HG03103 (cell line): ENCODE results near the gene NTRK1.

Experiments
- ATAC-seq: cut with Tn5 transposase; IDR thresholded peaks from one replicate; pipeline ENCODE4 v1.9.1; 2021; ENCODE audit warnings: low read depth; ENCODE audit not compliant: unreplicated experiment

The NTRK1 gene

DNA sequence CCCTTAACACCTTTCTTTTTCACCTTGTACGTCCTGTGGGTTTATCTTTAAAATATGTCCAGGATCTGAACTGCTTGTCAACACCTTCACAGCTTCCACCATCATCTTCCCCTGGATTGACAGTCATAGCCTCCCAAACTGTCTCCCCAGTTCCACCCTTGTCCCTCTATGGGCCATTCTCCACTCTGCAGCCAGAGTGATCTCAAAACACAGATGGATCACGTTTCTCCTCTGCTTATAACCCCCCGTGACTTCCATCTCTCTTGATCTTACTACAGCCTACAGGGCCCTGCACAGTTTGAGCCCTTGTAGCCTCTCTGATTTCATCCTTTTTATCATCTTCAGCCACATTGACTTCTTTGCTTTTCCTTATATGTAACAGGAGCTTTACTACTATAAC, 6.0 kb upstream of the NTRK1 start:
- ATAC-seq = no peak

DNA sequence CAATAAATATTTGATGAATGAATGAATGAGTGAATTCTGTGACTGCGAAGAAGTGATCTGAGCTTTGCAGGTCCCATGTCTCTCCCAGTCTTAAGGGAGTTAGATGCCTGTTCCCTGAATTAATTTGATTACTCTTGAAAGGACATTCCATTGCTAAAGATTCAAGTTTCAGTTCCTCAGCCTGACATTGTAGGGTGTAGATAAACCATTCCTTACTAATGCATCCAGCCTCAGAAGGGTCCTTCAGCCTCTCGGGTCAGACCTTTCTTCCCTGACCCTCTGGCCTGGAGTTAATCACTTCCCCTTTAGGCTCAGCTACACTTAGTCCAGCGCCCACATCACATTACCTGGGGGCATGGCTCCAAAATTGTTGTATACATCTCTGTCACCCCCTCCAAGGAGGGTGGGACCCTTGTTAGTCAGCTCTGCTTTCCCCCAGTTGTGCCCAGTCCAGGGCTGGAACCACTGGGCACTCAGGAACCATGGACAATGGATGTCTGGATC, 4.3 kb upstream of the NTRK1 start:
- no peak for ATAC-seq

DNA sequence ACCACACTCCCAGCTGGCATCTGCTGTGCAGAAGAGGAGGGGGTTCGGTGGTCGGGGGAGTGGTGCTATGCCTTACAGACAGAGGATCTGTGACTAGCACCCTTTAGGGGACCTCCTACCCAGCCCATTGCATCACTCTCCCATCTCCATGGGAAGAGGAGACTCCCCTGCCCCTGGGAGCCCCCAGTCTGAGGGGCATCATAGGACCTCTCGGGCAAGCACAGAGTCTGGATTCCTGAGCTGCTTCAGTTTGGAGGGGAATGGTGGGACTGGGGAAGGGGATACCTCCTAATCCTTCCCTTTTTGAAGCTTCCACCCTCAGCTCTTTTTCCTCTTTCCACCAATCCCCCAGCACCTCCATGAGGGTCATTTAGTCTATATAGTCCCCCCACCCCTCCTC, 3.1 kb upstream of the NTRK1 start:
- no peak for ATAC-seq

DNA sequence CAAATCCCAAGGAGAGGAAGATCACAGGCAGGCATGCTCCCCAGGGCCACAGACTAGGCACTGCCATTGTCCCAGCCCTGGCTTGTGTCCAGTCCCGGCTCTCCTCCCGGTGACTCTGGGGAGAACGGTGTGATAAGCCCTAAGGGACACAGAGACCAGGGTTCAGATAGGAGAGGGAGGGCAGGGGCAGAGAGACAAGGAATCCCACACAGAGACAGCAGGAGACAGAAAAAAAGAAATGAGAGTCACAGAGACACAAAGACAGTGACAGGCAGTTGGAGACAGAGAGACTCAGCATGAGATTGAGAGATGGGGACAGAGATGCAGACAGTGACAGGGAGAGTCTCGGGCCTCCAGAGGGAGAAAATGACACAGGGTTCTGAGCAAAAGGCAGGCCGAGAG, 2.1 kb upstream of the NTRK1 start:
- no peak for ATAC-seq

DNA sequence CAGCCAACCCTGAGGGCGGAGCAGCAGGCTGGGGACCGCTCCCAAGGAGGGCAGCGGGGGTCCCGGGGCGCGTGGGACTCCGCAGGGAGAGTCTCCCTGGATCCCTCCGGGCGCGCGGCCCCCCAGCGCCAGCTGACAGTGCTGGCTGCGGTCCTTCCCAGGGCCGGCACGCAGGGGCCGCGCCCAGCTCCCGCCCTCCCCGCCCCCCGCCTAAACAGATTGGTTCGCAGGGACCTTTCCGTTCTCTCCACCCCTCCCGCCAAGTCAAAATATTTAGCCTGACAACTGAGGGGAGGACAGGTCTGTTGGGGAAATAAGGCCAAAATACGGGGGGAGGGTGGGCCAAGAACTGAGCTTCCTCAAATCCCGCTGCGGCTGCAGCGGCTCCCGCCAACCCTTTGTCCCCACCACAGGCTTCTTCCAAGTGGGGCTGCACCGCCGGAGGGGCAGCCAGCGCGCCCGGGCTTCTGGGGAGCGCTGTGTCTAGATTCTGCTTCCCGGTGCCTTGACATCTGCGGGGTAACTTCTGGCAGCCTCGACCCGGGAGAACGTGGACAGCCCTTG, 1.6 kb upstream of the NTRK1 start, which contains the start of gene INSRR:
TSS of gene INSRR (minus strand) at position 159 of the 564 bp plus-strand sequence. CDS start 496 bp downstream, outside the sequence.
- no peak for ATAC-seq

DNA sequence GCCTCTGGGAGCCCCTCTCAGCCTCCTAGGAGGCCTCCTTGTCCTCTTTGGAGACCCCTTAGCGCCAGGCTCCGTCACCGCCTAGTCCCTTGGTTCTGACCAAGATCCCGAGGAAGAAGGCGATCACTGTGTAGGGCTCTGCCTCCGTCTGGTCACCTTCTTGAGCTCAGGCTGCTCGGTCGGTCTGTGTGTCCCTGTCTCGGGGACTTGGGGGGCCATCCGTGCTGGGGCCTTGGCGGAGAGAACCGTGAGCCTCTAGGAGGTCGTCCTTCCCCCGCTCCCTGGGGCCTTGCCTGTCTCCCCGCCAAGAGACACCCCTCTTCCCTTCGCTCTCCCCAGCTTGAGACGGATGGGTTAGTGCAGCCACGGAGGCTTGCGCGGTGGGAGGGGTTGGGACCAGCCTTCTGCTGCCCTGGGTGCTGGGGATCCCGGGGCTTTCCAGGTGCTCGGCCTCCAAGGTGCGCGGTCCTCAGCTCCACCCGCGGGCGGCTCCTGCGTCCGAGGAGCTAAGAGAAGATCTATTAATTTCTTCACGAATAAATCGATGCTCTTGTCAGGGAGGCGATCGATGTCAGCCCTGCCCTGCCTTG, 1.0 kb upstream of the NTRK1 start:
- ATAC-seq = no peak

DNA sequence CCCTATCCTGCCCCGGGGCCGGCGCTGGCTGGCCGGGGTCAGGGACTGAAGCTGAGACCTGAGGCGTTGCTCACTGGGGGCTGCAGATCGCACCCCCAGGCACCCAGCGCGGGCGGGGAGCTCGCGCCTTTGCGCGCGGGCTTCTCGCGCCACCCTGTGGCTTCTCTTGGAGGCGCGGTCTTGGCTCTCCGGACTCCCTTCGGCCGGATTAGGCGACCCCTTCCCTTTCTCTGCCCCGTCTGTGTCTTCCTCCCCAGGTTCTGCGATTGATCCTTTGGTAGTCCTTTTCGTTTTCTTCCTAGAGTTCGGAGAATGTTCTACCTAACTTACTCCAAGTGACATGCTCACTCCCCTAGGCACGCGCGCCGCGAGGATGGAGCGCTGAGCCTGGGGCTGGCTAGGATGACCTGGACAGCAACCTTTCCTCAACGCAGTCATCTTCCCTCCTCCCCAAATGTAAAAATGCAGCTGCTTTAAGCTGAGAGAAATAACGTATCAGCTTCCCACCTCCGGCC, 495 bp upstream of the NTRK1 start:
- no peak for ATAC-seq

DNA sequence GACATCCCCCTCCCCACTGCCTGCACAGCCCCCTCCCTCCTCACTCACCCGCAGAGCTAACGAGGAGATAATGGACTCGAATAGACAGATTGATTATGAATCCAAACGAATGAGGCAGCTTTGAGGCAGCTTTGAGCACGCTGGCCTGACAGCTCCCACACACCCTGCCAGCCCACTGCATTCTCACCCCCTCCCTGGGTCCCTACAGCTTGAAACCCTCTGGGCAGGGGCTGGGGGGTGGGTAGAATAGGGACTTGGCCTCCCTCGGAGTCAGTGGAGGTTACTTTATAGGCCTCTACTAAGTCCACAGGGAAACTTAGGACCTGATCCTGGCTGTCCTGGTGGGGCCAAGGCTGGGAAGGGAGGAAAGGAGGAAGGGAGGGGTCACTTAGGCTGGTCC, 1.9 kb downstream of the NTRK1 start:
- ATAC-seq = no peak

DNA sequence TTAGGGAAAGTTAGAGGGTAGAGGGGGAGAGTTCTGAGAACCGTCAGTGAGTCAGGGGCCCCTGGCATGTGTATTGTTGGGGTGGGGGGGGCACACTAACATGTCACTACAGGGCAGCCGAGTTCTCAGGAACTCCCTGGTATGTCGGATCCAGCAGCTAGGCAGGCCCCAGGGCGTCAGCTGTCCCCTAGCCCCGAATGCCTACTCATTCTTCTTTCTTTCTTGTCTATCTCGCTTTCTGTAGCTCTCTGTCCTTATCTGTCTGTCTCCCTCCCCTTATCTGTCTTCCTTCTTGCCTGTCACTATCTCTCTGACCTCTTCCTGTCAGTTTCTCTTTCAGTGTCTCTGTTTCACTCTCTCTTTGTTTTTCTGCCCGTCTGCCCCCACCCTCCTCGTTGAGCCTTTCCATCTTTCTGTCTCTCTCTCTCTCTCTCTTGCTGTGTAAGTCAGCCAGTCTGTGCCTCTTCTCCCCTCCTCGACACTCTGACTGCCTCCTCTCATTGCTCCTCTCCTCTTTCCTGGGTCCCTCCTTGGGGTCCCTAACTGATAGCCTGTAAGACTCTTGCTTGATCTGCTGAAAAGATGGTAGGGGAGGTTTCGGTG, 2.4 kb downstream of the NTRK1 start:
- no peak for ATAC-seq

DNA sequence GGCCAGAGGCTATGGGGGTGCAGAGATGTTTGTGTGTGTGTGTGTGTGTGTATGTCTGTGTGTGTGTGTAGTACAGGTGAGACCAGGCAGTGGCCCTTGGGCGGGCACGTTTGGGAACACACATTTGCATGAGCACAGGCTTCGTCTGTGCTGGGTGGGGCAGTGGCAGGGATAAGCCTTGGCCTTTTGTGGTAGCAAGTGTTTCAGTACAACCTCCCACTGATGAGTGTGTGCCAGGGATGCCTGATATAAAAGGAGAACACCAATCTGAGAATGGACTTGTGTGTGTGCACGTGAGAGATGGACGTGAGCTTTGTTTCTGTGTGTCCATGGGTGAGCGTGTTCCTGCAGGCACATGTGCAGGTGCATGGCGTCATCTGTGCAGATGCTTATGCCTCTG, 3.0 kb downstream of the NTRK1 start:
- no peak for ATAC-seq

DNA sequence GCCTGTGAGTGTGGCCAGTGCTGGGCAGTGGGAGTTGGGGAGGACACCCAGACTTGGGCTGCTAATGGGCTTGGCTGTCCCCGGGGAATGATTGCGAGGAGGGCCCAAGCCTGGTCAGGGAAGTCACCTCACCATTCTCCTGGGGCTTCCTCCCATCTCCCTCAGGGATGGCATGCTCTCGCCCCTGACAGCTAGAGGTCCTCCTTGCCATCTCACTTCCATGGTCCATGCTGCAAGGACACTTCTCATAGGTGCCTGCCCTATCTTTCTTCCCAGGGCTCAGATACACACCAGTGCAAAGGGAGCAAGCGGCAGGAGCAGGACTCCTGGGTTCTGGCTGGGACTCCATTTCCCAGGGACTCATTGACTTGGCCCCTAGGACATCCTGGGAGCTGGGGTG, 4.1 kb downstream of the NTRK1 start:
- ATAC-seq = no peak

DNA sequence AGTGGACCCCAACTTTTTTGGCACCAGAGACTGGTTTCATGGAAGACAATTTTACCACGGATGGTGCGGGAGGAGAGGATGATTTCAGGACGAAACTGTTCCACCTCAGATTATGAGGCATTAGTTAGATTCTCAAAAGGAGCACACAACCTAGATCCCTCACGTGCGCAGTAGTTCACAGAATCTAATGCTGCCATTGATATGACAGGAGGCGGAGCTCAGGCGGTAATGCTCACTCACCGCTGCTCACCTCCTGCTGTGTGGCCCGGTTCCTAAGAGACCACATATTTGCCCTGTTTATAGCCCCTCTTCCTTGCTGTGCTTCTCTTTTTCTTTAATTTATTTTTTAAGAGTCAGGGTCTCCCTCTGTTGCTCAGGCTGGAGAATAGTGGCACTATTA, 4.6 kb downstream of the NTRK1 start:
- ATAC-seq = no peak

DNA sequence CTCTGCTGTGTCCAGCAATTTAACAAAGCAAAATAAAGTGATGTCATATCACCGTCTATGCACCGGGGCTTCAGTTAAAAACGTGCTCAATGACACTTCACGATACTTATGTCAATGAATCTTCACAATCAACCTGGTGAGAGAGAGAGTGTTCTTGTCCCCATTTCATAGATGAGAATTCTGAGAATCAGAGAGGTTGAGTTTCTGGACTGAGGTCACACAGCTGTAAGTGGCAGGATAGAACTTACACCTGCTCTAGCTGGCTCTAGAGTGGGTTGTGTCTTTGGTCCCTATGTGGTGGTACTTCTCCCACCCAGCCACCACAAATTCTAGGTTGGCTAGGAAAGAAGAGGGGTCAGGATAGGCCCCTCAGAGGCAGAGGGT, 5.2 kb downstream of the NTRK1 start:
- no peak for ATAC-seq

DNA sequence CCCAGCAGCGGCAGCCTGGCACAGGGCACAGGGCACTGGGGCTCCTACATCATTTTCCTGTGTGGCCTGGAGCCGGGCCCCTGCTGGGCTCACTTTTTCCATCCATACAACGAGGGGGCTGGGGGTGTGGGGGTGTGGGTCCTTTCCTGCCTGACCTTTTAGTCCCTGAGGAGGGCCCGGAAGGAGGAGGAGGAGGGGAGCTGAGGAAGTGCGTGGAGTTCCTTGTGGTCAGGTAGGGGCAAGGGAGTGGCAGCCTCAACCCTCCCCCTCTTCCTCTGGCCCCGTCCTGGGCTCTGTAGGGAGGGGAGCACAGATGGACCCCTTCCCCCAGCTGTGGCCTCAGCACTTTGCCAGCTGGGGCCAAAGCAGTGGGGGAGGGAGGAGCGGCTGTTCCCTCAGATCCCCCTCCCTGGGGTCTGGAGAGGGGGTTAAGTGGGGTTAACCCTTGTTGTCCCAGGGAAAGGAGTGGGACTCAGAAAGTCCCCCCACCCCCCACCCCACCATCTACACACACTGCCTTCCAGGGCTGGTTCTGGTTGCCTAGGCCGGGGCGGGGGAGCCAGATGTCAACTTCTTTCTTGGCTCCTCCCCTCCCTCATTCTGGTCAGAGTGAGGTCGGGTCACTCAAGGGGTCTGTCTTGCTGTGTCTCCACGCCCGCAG, 5.7 kb downstream of the NTRK1 start:
- ATAC-seq = no peak

DNA sequence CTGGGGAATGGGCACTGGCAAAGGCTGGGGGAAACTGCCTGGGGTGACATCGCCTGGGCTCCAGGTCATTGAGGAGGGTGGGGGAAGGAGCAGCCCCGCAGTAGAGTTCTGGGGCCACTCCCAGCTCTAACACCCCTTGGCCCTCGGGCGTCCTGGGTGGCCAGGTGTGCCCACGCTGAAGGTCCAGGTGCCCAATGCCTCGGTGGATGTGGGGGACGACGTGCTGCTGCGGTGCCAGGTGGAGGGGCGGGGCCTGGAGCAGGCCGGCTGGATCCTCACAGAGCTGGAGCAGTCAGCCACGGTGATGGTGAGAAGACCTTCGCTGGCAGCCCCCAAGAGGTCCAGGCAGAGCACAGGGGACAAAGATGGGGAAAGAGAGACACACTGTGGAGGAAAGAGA, 7.7 kb downstream of the NTRK1 start:
- no peak for ATAC-seq

DNA sequence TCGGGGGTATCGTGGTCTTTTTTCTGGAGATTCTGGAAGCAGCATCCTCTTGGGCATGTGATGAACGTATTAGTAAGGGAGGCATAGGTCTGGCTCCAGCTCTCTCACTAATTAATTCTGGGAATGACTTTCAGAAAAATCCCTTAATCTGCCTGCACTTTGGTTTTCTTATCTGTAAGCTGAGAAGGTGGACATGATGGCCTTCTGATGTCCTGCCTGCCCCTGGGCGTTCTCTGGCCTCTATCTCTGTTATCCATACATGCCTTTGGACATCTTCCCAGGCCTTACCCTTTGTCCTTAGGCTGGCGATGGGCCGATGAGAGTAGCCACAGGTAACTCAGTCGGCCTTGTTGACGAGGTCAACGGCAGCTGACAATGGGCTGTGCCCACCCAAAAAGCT, 8.8 kb downstream of the NTRK1 start:
- ATAC-seq = no peak

DNA sequence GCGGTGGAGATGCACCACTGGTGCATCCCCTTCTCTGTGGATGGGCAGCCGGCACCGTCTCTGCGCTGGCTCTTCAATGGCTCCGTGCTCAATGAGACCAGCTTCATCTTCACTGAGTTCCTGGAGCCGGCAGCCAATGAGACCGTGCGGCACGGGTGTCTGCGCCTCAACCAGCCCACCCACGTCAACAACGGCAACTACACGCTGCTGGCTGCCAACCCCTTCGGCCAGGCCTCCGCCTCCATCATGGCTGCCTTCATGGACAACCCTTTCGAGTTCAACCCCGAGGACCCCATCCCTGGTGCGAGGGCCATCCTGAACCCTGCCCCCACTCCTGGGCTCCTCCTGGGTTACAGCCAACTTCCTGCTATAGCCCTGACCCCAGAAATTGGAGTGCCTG, 13.0 kb downstream of the NTRK1 start:
- no peak for ATAC-seq

DNA sequence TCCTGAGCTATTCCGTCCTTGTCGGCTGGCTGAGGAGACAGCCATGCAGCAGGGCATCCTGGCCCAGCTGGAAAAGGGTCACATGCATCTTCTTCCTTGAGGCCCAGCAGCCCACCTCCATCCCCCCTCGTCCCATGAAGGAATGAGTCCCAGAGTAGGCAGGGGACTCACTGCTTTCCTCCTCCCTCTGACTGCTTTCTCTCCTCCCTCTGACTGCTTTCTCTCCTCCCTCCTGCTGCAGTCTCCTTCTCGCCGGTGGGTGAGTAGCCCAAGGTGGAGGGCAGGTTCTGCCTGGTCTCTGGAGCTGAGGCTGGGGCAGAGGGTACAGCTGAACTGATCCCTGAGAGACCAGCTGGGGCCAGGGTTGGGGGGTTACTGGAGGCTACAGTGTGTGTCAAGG, 13.5 kb downstream of the NTRK1 start:
- no peak for ATAC-seq

DNA sequence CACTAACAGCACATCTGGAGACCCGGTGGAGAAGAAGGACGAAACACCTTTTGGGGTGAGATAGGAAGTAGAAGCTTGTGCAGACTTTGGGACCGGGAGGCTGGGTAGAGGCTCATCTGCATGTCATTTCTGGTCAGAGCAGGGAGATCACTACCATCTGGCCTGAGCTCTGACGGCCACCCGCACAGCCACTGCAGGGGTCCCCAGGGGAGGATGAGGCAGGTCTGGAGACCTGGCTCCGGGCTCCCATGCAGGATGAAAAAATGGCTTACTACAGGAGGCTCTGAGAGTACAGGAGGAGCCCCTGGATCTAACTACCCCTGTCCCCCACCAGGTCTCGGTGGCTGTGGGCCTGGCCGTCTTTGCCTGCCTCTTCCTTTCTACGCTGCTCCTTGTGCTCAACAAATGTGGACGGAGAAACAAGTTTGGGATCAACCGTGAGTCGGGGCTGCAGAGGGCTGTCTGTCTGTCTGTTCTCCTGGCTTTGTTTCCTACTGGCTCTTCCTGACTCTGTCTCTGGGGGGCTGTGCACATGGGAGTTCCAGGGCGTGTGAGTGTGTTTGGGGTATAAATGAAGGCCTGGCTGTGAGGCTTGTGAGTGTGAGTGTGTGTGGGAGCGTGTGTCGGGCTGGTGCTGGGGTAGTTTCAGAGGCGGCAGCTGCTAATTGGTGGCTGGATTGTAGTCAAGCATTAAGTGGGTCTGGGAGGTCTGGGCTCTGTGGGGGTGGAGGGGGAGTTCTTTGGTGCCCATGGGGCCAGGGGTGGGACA, 14.1 kb downstream of the NTRK1 start:
- no peak for ATAC-seq

DNA sequence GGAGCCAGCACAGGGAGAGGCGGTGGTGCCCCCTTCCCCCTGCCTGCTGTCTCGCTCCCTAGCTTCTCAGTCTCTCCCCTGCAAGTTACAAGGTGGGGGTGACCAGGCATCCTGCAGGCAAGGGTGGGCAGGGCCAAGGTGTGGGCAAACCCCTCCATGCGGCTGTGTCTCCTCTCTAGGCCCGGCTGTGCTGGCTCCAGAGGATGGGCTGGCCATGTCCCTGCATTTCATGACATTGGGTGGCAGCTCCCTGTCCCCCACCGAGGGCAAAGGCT, 14.6 kb downstream of the NTRK1 start:
- no peak for ATAC-seq

DNA sequence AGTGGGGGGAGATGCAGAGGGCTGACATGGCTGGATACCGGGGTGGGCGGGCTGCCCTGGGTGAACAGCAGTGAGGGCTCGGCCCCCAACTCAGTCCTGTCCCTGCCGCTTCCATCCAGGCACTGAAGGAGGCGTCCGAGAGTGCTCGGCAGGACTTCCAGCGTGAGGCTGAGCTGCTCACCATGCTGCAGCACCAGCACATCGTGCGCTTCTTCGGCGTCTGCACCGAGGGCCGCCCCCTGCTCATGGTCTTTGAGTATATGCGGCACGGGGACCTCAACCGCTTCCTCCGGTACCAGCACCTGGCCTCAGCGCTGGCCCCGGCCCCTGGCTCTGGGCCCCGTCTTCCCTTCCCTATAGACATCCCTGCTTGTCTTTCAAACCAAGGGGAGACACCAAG, 15.6 kb downstream of the NTRK1 start:
- no peak for ATAC-seq
